HG02981 (cell line): Measurements from ENCODE around the gene CD2AP.
"Not testable (repeated sequence)": the region's sequence is repeated elsewhere in the genome, so short reads cannot be mapped to it uniquely, and the experiment has no call there.

ENCODE experiments used
- ATAC-seq: cut with Tn5 transposase; IDR thresholded peaks from one replicate; pipeline ENCODE4 v1.9.1; 2021; ENCODE audit warnings: mild to moderate bottlenecking, moderate library complexity; ENCODE audit not compliant: unreplicated experiment

CD2AP gene

GRCh38 chr6:47553243-47553642 is 75.7 kb downstream of the CD2AP start:
- not testable (repeated sequence) for ATAC-seq

GRCh38 chr6:47556459-47556858 is 78.9 kb downstream of the CD2AP start:
- ATAC-seq = not testable (repeated sequence)

- no peak for ATAC-seq
These were observed 85.6 kb downstream of the CD2AP start for GRCh38 chr6:47563162-47563561.

GRCh38 chr6:47566602-47567001 is 89.0 kb downstream of the CD2AP start:
- ATAC-seq = not testable (repeated sequence)

- no peak for ATAC-seq
These were observed 90.0 kb downstream of the CD2AP start for GRCh38 chr6:47567586-47567985.

GRCh38 chr6:47571488-47571887 is 93.9 kb downstream of the CD2AP start:
- no peak for ATAC-seq

GRCh38 chr6:47573109-47573508 is 95.5 kb downstream of the CD2AP start:
- no peak for ATAC-seq

- no peak for ATAC-seq
These were observed 97.2 kb downstream of the CD2AP start for GRCh38 chr6:47574789-47575188.

- no peak for ATAC-seq
These were observed 101.5 kb downstream of the CD2AP start for GRCh38 chr6:47579040-47579439.

GRCh38 chr6:47581591-47581990 is 104.0 kb downstream of the CD2AP start:
- no peak for ATAC-seq

GRCh38 chr6:47587493-47587892 is 109.9 kb downstream of the CD2AP start:
- ATAC-seq = no peak

GRCh38 chr6:47592131-47592840 is 114.7 kb downstream of the CD2AP start:
- no peak for ATAC-seq

GRCh38 chr6:47593979-47594378 is 116.4 kb downstream of the CD2AP start:
- no peak for ATAC-seq

- ATAC-seq = no peak
These were observed 118.2 kb downstream of the CD2AP start for GRCh38 chr6:47595785-47596184.

GRCh38 chr6:47598367-47598766 is 120.8 kb downstream of the CD2AP start:
- no peak for ATAC-seq

- ATAC-seq = no peak
These were observed 121.9 kb downstream of the CD2AP start for GRCh38 chr6:47599512-47599911.

- ATAC-seq = no peak
These were observed 125.6 kb downstream of the CD2AP start for GRCh38 chr6:47603227-47603626.

GRCh38 chr6:47603995-47604394 is 126.4 kb downstream of the CD2AP start:
- no peak for ATAC-seq

- ATAC-seq = no peak
These were observed 144.4 kb downstream of the CD2AP start for GRCh38 chr6:47621838-47622449.

- ATAC-seq = no peak
These were observed 149.2 kb downstream of the CD2AP start for GRCh38 chr6:47626782-47627181.

GRCh38 chr6:47628448-47629272 is 151.1 kb downstream of the CD2AP start:
- no peak for ATAC-seq

- ATAC-seq = no peak
These were observed 152.4 kb downstream of the CD2AP start for GRCh38 chr6:47629954-47630353.
